Mesothelial cell of epicardium (in vitro differentiated cells): ENCODE results near the gene HSD11B2. TPM values are rescaled to one million over a fixed set of nuclear protein-coding genes. Genes with fewer than 3 reads are reported as not detected.

Source experiments
- DNase-seq, 2 experiments: peaks; one replicate each; pipeline ENCODE4 v3.0.0; 2021; ENCODE audit warnings: low spot score in 2 of 2; ENCODE audit not compliant: unreplicated experiment in 2 of 2
- H3K27ac Mint-ChIP-seq: 2 replicates; pipeline ENCODE4 v1.8.0; 2021; ENCODE audit warnings: mixed read lengths
- H3K27me3 Mint-ChIP-seq: 2 replicates; pipeline ENCODE4 v1.8.0; 2021; ENCODE audit warnings: low read depth, mixed read lengths
- H3K36me3 Mint-ChIP-seq: 2 replicates; pipeline ENCODE4 v1.8.0; 2021; ENCODE audit warnings: mixed read lengths
- H3K4me1 Mint-ChIP-seq: 2 replicates; pipeline ENCODE4 v1.8.0; 2021; ENCODE audit warnings: mixed read lengths
- H3K4me3 Mint-ChIP-seq: 2 replicates; pipeline ENCODE4 v1.8.0; 2021; ENCODE audit warnings: mild to moderate bottlenecking, moderate library complexity, mixed read lengths
- H3K9me3 Mint-ChIP-seq: 2 replicates; pipeline ENCODE4 v1.8.0; 2021; ENCODE audit warnings: mixed read lengths
- CTCF ChIP-seq: fragments of 200-600 bp; sonication (generic); IDR thresholded peaks from one replicate; pipeline ENCODE4 v1.5.0; 2021; ENCODE audit warnings: antibody characterized with exemption; ENCODE audit not compliant: unreplicated experiment
- total RNA-seq: library from RNA; stranded (reverse); gene quantifications from 3 replicates; pipeline ENCODE4 v1.2.1, GENCODE V29; 2021

Gene HSD11B2
- total RNA-seq, 1 donor from 2014 or later: 3.7 TPM

GRCh38 chr16:67426950-67427349 is 4.0 kb upstream of the HSD11B2 start:
- H3K4me3 Mint-ChIP-seq: no peak overlapping the region

GRCh38 chr16:67428146-67428731 is 2.7 kb upstream of the HSD11B2 start:
- no peak overlapping the region for H3K4me3 Mint-ChIP-seq

More at GRCh38 chr16:67426950-67427349, 4.0 kb upstream of the HSD11B2 start:
- H3K4me1 Mint-ChIP-seq: peaks cover 25% of the 10 kb centered on the region
- no peaks in the 10 kb centered on the region for H3K9me3 Mint-ChIP-seq
- H3K36me3 Mint-ChIP-seq: no peaks in the 10 kb centered on the region
- no peak for TF ChIP-seq CTCF
- DNase-seq: no peak
- no peak overlapping the region for H3K27ac Mint-ChIP-seq
- peaks cover 65% of the 10 kb centered on the region for H3K27me3 Mint-ChIP-seq

GRCh38 chr16:67429053-67429798 is 1.7 kb upstream of the HSD11B2 start:
- Mint-ChIP-seq H3K27me3 (peaks cover 65% of the 10 kb centered on the region), H3K4me1 (peaks cover 21% of the 10 kb centered on the region), H3K4me3 (peak overlapping the region; percentile 55), H3K27ac (no peak overlapping the region), H3K9me3 (no peaks in the 10 kb centered on the region), H3K36me3 (no peaks in the 10 kb centered on the region)
- DNase-seq: no peak
- TF ChIP-seq CTCF: no peak

More at GRCh38 chr16:67428146-67428731, 2.7 kb upstream of the HSD11B2 start:
- peaks cover 29% of the 10 kb centered on the region for H3K4me1 Mint-ChIP-seq
- no peaks in the 10 kb centered on the region for H3K9me3 Mint-ChIP-seq
- TF ChIP-seq CTCF: peak; percentile 53
- H3K27ac Mint-ChIP-seq: no peak overlapping the region
- H3K36me3 Mint-ChIP-seq: no peaks in the 10 kb centered on the region
- peaks cover 72% of the 10 kb centered on the region for H3K27me3 Mint-ChIP-seq
- peak in 1 of 2 experiments; percentile 71 for DNase-seq

- no peak for TF ChIP-seq CTCF
- Mint-ChIP-seq H3K36me3 (no peaks in the 10 kb centered on the region), H3K4me3 (peak overlapping the region; percentile 66), H3K4me1 (peaks cover 15% of the 10 kb centered on the region), H3K9me3 (no peaks in the 10 kb centered on the region), H3K27ac (no peak overlapping the region), H3K27me3 (peaks cover 63% of the 10 kb centered on the region)
- DNase-seq: no peak
Observed at GRCh38 chr16:67429799-67430503, 970 bp upstream of the HSD11B2 start.

- H3K9me3 Mint-ChIP-seq: no peaks in the 10 kb centered on the region
- DNase-seq: peak in 1 of 2 experiments; percentile 53
- peak overlapping the region; percentile 66 for H3K4me3 Mint-ChIP-seq
- peaks cover 11% of the 10 kb centered on the region for H3K4me1 Mint-ChIP-seq
- peaks cover 57% of the 10 kb centered on the region for H3K27me3 Mint-ChIP-seq
- H3K36me3 Mint-ChIP-seq: no peaks in the 10 kb centered on the region
- TF ChIP-seq CTCF: no peak
- H3K27ac Mint-ChIP-seq: no peak overlapping the region
Observed at GRCh38 chr16:67430504-67430976, 381 bp upstream of the HSD11B2 start.
